ENCODE data around the gene CPNE2.

- TF ChIP-seq, protein P1, sequence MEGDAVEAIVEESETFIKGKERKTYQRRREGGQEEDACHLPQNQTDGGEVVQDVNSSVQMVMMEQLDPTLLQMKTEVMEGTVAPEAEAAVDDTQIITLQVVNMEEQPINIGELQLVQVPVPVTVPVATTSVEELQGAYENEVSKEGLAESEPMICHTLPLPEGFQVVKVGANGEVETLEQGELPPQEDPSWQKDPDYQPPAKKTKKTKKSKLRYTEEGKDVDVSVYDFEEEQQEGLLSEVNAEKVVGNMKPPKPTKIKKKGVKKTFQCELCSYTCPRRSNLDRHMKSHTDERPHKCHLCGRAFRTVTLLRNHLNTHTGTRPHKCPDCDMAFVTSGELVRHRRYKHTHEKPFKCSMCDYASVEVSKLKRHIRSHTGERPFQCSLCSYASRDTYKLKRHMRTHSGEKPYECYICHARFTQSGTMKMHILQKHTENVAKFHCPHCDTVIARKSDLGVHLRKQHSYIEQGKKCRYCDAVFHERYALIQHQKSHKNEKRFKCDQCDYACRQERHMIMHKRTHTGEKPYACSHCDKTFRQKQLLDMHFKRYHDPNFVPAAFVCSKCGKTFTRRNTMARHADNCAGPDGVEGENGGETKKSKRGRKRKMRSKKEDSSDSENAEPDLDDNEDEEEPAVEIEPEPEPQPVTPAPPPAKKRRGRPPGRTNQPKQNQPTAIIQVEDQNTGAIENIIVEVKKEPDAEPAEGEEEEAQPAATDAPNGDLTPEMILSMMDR (IDR thresholded peaks at IDR 0.05) = no peak
- no peak for TF ChIP-seq POLR2A (IDR thresholded peaks at IDR 0.05)
Measured at GRCh38 chr16:57106767-57107166, 14.4 kb downstream of the CPNE2 start.

All from uterus (tissue), 2 donors.